ENCODE results near the gene EZH1. TPM values are rescaled to one million over a fixed set of nuclear protein-coding genes. Genes with fewer than 3 reads are reported as not detected.

Gene EZH1
- total and polyA plus RNA-seq, 10 of the 15 experiments (the other 5 are each of a cell fraction or from before 2014, with no cell fraction given): 6.1 to 43.3 (median 16.8) TPM

GRCh38 chr17:42781639-42782165 is 36.9 kb upstream of the EZH1 start:
- TF ChIP-seq STAT3 (IDR thresholded peaks at IDR 0.05; ENCODE audit: low read depth, low read length) (no peak), FOXK2 (IDR thresholded peaks at IDR 0.05) (no peak), SIX5 (IDR thresholded peaks at IDR 0.05; ENCODE audit: low read depth, low read length, severe bottlenecking) (no peak), BCL11A (IDR thresholded peaks at IDR 0.05; ENCODE audit: low read depth, low read length) (no peak), IRF4 (IDR thresholded peaks at IDR 0.05; ENCODE audit: low read depth, low read length) (no peak), SUPT20H (IDR thresholded peaks at IDR 0.05; ENCODE audit: borderline replicate concordance, control insufficient read depth, low read depth, low read length) (no peak), TBL1XR1 (IDR thresholded peaks at IDR 0.05; ENCODE audit: low read depth, low read length) (no peak), MTA2 (IDR thresholded peaks at IDR 0.05; ENCODE audit: low read depth) (no peak), HCFC1 (IDR thresholded peaks at IDR 0.05; ENCODE audit: low read length) (no peak), TCF3 (IDR thresholded peaks at IDR 0.05; ENCODE audit: borderline replicate concordance, insufficient read depth, low read depth, low read length) (no peak), CBFB (IDR thresholded peaks at IDR 0.05; ENCODE audit: low read depth) (no peak), CREM (IDR thresholded peaks at IDR 0.05; ENCODE audit: low read depth) (no peak), CBX3 (IDR thresholded peaks at IDR 0.05; ENCODE audit: borderline replicate concordance, low read depth) (no peak), MXI1 (IDR thresholded peaks at IDR 0.05; ENCODE audit: low read depth, low read length) (no peak), ATF7 (IDR thresholded peaks at IDR 0.05; ENCODE audit: low read depth) (no peak)
- TF ChIP-seq, protein P1, sequence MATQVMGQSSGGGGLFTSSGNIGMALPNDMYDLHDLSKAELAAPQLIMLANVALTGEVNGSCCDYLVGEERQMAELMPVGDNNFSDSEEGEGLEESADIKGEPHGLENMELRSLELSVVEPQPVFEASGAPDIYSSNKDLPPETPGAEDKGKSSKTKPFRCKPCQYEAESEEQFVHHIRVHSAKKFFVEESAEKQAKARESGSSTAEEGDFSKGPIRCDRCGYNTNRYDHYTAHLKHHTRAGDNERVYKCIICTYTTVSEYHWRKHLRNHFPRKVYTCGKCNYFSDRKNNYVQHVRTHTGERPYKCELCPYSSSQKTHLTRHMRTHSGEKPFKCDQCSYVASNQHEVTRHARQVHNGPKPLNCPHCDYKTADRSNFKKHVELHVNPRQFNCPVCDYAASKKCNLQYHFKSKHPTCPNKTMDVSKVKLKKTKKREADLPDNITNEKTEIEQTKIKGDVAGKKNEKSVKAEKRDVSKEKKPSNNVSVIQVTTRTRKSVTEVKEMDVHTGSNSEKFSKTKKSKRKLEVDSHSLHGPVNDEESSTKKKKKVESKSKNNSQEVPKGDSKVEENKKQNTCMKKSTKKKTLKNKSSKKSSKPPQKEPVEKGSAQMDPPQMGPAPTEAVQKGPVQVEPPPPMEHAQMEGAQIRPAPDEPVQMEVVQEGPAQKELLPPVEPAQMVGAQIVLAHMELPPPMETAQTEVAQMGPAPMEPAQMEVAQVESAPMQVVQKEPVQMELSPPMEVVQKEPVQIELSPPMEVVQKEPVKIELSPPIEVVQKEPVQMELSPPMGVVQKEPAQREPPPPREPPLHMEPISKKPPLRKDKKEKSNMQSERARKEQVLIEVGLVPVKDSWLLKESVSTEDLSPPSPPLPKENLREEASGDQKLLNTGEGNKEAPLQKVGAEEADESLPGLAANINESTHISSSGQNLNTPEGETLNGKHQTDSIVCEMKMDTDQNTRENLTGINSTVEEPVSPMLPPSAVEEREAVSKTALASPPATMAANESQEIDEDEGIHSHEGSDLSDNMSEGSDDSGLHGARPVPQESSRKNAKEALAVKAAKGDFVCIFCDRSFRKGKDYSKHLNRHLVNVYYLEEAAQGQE (IDR thresholded peaks at IDR 0.05; ENCODE audit: low read depth, low read length): no peak
- TF ChIP-seq, protein P2, sequence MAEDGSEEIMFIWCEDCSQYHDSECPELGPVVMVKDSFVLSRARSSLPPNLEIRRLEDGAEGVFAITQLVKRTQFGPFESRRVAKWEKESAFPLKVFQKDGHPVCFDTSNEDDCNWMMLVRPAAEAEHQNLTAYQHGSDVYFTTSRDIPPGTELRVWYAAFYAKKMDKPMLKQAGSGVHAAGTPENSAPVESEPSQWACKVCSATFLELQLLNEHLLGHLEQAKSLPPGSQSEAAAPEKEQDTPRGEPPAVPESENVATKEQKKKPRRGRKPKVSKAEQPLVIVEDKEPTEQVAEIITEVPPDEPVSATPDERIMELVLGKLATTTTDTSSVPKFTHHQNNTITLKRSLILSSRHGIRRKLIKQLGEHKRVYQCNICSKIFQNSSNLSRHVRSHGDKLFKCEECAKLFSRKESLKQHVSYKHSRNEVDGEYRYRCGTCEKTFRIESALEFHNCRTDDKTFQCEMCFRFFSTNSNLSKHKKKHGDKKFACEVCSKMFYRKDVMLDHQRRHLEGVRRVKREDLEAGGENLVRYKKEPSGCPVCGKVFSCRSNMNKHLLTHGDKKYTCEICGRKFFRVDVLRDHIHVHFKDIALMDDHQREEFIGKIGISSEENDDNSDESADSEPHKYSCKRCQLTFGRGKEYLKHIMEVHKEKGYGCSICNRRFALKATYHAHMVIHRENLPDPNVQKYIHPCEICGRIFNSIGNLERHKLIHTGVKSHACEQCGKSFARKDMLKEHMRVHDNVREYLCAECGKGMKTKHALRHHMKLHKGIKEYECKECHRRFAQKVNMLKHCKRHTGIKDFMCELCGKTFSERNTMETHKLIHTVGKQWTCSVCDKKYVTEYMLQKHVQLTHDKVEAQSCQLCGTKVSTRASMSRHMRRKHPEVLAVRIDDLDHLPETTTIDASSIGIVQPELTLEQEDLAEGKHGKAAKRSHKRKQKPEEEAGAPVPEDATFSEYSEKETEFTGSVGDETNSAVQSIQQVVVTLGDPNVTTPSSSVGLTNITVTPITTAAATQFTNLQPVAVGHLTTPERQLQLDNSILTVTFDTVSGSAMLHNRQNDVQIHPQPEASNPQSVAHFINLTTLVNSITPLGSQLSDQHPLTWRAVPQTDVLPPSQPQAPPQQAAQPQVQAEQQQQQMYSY (CRISPR knock-in tag; IDR thresholded peaks at IDR 0.05): no peak
- TF ChIP-seq, protein P3, sequence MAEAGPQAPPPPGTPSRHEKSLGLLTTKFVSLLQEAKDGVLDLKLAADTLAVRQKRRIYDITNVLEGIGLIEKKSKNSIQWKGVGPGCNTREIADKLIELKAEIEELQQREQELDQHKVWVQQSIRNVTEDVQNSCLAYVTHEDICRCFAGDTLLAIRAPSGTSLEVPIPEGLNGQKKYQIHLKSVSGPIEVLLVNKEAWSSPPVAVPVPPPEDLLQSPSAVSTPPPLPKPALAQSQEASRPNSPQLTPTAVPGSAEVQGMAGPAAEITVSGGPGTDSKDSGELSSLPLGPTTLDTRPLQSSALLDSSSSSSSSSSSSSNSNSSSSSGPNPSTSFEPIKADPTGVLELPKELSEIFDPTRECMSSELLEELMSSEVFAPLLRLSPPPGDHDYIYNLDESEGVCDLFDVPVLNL (IDR thresholded peaks at IDR 0.05; ENCODE audit: low read depth, low read length): no peak
- H3K4me3 ChIP-seq: no peak overlapping the region
- no peaks in the 10 kb centered on the region for H3K4me1 ChIP-seq (ENCODE audit: control insufficient read depth, insufficient read depth, low read length)
- no peak for DNase-seq (ENCODE audit: low read depth, low spot score)
- CTCF ChIA-PET: no interaction called here
- intact Hi-C loops (cut with micrococcal nuclease; ENCODE audit: unreplicated experiment): no loop called here
- H3K27me3 ChIP-seq (replicated peaks in 1 of 2; ENCODE audit: control insufficient read depth in 2 of 2, insufficient read depth in 2 of 2, low read length in 1 of 2): peaks cover 7 to 21% of the 10 kb centered on the region in 2 experiments
- H3K4me2 ChIP-seq (ENCODE audit: control insufficient read depth, insufficient read depth): no peak overlapping the region
- H3K27ac ChIP-seq (ENCODE audit: control insufficient read depth, insufficient read depth): no peak overlapping the region
- no peaks in the 10 kb centered on the region for H3K79me2 ChIP-seq (ENCODE audit: control insufficient read depth, insufficient read depth, low read length)
- POLR2A ChIA-PET: interaction anchor here (0.5 kb wide), 1 partner anchor 162 kb away, joined by 5 read pairs; no protein-coding TSS in a partner anchor
- H3K36me3 ChIP-seq (ENCODE audit: control insufficient read depth in 2 of 2, insufficient read depth in 2 of 2, low read length in 1 of 2): peaks cover 5 to 7% of the 10 kb centered on the region in 2 experiments; a peak in 3 of 4 replicates
- no peaks in the 10 kb centered on the region; the same call in 1 of the 2 replicates for H4K20me1 ChIP-seq (ENCODE audit: control insufficient read depth, insufficient read depth)
- in situ Hi-C loops (cut with MboI): no loop called here
- RAD21 ChIA-PET (ENCODE audit: unreplicated experiment): no interaction called here
- no TSS peak for BruUV-seq (replicated peaks)
- H3K9me3 ChIP-seq (replicated peaks; ENCODE audit: control insufficient read depth, insufficient read depth, low read length): no peaks in the 10 kb centered on the region; the same call in 2 of the 3 replicates
- H2AFZ ChIP-seq (ENCODE audit: control insufficient read depth, low read depth, low read length): no peak overlapping the region
- FAIRE-seq: no peak
- H3K9ac ChIP-seq (ENCODE audit: control insufficient read depth, insufficient read depth, low read length): no peak overlapping the region
- SMC1A ChIA-PET (ENCODE audit: uncharacterized antibody, unreplicated experiment): no interaction called here
- ATAC-seq: no peak; the same call in 2 of the 3 replicates
- 63% methylated on average over 10 of the region's 10 CpGs for WGBS (ENCODE audit: insufficient coverage, insufficient replicate concordance, low lambda C conversion rate, missing lambda C conversion rate)

All from GM12878 (cell line).